ENCODE measurements around the gene FGGY.
"Not testable (repeated sequence)": the region's sequence is repeated elsewhere in the genome, so short reads cannot be mapped to it uniquely, and the experiment has no call there.

The FGGY gene

DNA sequence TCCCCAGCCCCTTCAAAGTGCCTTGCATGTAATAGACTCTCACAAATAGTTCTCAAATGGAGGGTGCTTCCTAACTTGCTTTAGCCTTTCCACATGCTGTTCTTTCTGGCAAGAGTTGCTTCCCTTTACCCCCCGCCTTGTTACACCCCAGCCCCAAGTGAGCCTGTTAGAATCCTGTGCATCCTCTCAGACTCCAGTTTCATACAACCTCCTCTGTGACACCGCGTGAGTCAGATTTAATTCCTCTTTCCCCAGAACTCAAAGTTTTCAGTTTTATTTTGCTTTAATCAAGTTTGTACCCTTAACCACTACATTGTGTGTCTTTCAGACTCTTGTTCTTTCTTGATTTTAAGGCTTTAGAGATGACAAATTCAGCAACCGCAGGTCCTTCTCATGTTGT, 283.4 kb downstream of the FGGY start:
- TF ChIP-seq, protein P1, sequence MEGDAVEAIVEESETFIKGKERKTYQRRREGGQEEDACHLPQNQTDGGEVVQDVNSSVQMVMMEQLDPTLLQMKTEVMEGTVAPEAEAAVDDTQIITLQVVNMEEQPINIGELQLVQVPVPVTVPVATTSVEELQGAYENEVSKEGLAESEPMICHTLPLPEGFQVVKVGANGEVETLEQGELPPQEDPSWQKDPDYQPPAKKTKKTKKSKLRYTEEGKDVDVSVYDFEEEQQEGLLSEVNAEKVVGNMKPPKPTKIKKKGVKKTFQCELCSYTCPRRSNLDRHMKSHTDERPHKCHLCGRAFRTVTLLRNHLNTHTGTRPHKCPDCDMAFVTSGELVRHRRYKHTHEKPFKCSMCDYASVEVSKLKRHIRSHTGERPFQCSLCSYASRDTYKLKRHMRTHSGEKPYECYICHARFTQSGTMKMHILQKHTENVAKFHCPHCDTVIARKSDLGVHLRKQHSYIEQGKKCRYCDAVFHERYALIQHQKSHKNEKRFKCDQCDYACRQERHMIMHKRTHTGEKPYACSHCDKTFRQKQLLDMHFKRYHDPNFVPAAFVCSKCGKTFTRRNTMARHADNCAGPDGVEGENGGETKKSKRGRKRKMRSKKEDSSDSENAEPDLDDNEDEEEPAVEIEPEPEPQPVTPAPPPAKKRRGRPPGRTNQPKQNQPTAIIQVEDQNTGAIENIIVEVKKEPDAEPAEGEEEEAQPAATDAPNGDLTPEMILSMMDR (IDR thresholded peaks at IDR 0.05; ENCODE audit: poor library complexity, severe bottlenecking) = no peak
- DNase-seq (ENCODE audit: low spot score) = no peak
- Histone ChIP-seq H3K36me3 (ENCODE audit: low read depth) (no peaks in the 10 kb centered on the region), H3K9me3 (ENCODE audit: severe bottlenecking) (no peaks in the 10 kb centered on the region), H3K27me3 (ENCODE audit: insufficient read depth, poor library complexity, severe bottlenecking) (no peaks in the 10 kb centered on the region), H3K4me1 (ENCODE audit: insufficient read depth, poor library complexity, severe bottlenecking) (no peaks in the 10 kb centered on the region), H3K27ac (ENCODE audit: poor library complexity, severe bottlenecking) (no peak overlapping the region), H3K4me3 (ENCODE audit: severe bottlenecking) (no peak overlapping the region)
- no peak for ATAC-seq (ENCODE audit: low read depth)

DNA sequence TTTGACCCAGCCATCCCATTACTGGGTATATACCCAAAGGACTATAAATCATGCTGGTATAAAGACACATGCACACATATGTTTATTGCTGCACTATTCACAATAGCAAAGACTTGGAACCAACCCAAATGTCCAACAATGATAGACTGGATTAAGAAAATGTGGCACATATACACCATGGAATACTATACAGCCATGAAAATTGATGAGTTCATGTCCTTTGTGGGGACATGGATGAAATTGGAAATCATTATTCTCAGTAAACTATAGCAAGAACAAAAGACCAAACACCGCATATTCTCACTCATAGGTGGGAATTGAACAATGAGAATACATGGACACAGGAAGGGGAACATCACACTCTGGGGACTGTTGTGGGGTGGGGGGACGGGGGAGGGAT, 295.5 kb downstream of the FGGY start:
- not testable (repeated sequence) for H3K27ac ChIP-seq (ENCODE audit: poor library complexity, severe bottlenecking); H3K36me3 ChIP-seq (ENCODE audit: low read depth); DNase-seq (ENCODE audit: low spot score); H3K4me3 ChIP-seq (ENCODE audit: severe bottlenecking); H3K9me3 ChIP-seq (ENCODE audit: severe bottlenecking); ATAC-seq (ENCODE audit: low read depth); H3K27me3 ChIP-seq (ENCODE audit: insufficient read depth, poor library complexity, severe bottlenecking)
- H3K4me1 ChIP-seq (ENCODE audit: insufficient read depth, poor library complexity, severe bottlenecking) = peaks cover 22% of the 10 kb centered on the region

DNA sequence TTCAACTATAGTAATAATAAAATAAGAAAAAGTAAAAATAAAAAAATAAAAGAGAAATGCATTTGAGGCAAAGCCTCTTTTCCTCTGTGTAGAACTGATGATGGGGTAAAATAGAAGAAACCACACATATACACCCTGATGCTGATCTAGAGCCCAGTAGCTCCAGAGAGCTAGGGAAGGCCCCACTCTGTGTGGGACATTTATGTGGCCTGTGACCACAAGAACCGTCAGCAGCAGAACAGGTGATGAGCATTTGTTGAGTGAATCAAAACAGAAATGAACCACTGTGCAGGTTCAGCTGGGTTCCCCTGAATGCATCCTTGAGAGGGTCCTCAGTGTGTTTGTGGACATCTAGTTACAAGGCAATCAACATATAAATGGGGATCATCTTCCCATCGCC, 296.0 kb downstream of the FGGY start:
- H3K27me3 ChIP-seq (ENCODE audit: insufficient read depth, poor library complexity, severe bottlenecking) = no peaks in the 10 kb centered on the region
- DNase-seq (ENCODE audit: low spot score) = no peak
- H3K4me3 ChIP-seq (ENCODE audit: severe bottlenecking) = no peak overlapping the region
- no peaks in the 10 kb centered on the region for H3K36me3 ChIP-seq (ENCODE audit: low read depth)
- H3K4me1 ChIP-seq (ENCODE audit: insufficient read depth, poor library complexity, severe bottlenecking) = peaks cover 26% of the 10 kb centered on the region
- ATAC-seq (ENCODE audit: low read depth) = no peak
- TF ChIP-seq, protein P1 (IDR thresholded peaks at IDR 0.05; ENCODE audit: poor library complexity, severe bottlenecking) = no peak
- H3K27ac ChIP-seq (ENCODE audit: poor library complexity, severe bottlenecking) = no peak overlapping the region
- no peaks in the 10 kb centered on the region for H3K9me3 ChIP-seq (ENCODE audit: severe bottlenecking)

DNA sequence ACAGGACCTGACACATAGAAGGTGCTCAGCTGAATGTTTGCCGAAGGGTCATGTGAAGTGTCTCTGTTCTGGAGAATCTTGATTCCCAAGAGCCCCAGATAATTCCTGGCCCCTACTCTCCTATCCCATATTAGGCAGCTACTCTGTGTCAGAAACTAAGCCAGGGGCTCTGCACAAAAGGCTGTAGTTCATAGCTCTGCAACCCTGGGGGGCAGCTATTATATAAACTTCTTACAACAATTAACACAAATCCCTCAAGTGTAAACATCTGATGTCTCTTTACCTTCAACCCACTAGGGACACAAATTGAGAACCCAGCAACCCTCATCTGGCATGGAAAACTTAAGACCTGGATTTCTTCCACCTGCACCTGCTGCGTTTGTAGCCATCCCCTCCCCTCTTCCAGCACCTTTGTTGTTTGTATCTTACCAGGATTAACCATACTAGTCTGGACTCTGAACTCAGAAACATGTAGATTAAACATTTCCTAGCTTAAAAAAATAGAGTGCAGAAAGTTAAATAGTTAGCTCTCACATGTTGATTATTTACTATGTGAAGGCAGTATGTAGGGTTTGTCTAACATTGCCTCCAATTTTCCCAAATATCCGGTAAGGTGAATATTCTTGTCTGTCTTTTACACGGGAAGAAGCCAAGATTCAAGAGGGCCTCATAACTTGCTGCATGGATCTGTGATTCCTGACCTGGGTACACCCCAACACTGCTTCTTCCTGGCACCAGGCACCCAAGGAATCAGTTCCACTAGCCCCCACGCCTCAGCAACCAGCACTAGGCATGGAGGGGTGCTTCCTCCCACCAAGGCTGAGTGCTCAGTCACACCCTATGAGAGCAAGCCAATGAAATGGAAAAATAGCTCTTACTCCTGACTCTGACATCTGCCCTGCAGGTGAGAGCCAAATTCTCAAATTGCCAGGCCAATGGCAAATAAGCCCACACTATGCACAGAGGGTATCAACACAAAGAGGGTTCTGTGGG, 297.2 kb downstream of the FGGY start:
- H3K9me3 ChIP-seq (ENCODE audit: severe bottlenecking) = no peaks in the 10 kb centered on the region
- H3K4me1 ChIP-seq (ENCODE audit: insufficient read depth, poor library complexity, severe bottlenecking) = peaks cover 26% of the 10 kb centered on the region
- H3K4me3 ChIP-seq (ENCODE audit: severe bottlenecking) = no peak overlapping the region
- TF ChIP-seq, protein P1 (IDR thresholded peaks at IDR 0.05; ENCODE audit: poor library complexity, severe bottlenecking) = no peak
- no peak for DNase-seq (ENCODE audit: low spot score)
- H3K36me3 ChIP-seq (ENCODE audit: low read depth) = no peaks in the 10 kb centered on the region
- no peaks in the 10 kb centered on the region for H3K27me3 ChIP-seq (ENCODE audit: insufficient read depth, poor library complexity, severe bottlenecking)
- H3K27ac ChIP-seq (ENCODE audit: poor library complexity, severe bottlenecking) = no peak overlapping the region
- no peak for ATAC-seq (ENCODE audit: low read depth)

DNA sequence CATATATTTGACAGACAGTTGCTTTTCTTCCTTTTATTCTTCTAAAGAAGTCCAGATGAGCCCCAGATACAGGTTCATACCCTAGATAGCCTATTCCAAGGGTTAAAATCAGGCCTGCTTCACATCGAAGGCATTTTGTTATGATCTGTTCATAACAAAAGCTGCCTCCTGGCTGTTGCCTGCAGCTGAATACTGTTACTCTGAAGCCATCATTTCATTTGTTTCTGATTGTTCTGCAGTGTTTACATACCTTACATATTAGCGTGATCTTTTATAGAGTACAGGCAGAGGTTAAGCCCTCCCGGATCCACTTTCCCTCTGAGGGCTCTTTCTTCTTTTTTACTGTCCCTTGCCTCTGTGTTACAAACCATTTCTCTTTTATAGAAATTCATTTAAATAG, 298.9 kb downstream of the FGGY start:
- DNase-seq (ENCODE audit: low spot score) = no peak
- H3K4me1 ChIP-seq (ENCODE audit: insufficient read depth, poor library complexity, severe bottlenecking) = peaks cover 26% of the 10 kb centered on the region
- ATAC-seq (ENCODE audit: low read depth) = peak; percentile 69

More for the DNA sequence above, 298.9 kb downstream of the FGGY start:
- Histone ChIP-seq H3K36me3 (ENCODE audit: low read depth) (no peaks in the 10 kb centered on the region), H3K27me3 (ENCODE audit: insufficient read depth, poor library complexity, severe bottlenecking) (no peaks in the 10 kb centered on the region), H3K9me3 (ENCODE audit: severe bottlenecking) (no peaks in the 10 kb centered on the region), H3K27ac (ENCODE audit: poor library complexity, severe bottlenecking) (peak overlapping the region; percentile 96), H3K4me3 (ENCODE audit: severe bottlenecking) (no peak overlapping the region)
- TF ChIP-seq, protein P1 (IDR thresholded peaks at IDR 0.05; ENCODE audit: poor library complexity, severe bottlenecking) = no peak
